Measurements from ENCODE around the gene YTHDC2. TPM values are rescaled to one million over a fixed set of nuclear protein-coding genes. Genes with fewer than 3 reads are reported as not detected.

The YTHDC2 gene
- total RNA-seq, 2 experiments from 2014 or later = 26.8 to 28.2 TPM

- ATAC-seq (peak; percentile 50), DNase-seq (no peak)
- Mint-ChIP-seq H3K9me3 (no peaks in the 10 kb centered on the region), H3K36me3 (ENCODE audit: low read depth) (no peaks in the 10 kb centered on the region), H3K4me1 (ENCODE audit: low read depth) (peaks cover 5% of the 10 kb centered on the region), H3K4me3 (no peak overlapping the region), H3K27me3 (peaks cover 11% of the 10 kb centered on the region), H3K27ac (no peak overlapping the region)
- ChIA-PET CTCF (interaction anchor here (0.9 to 4.6 kb wide), 9 partner anchors 12 to 612 kb away, joined by 3 to 41 read pairs (median 3); no protein-coding TSS in a partner anchor), POLR2A (no interaction called here)
- TF ChIP-seq CTCF (IDR thresholded peaks at IDR 0.05) = no peak
- intact Hi-C loops (cut with micrococcal nuclease) = loop anchor here (5.0 to 10.0 kb wide), 3 partner anchors 96 to 613 kb away; partner anchors contain the start of gene YTHDC2
Observed at GRCh38 chr5:113608113-113608596, 94.7 kb downstream of the YTHDC2 start.

- peak; percentile 78 for TF ChIP-seq CTCF (IDR thresholded peaks at IDR 0.05)
- ATAC-seq (peak; percentile 70), DNase-seq (no peak)
- ChIA-PET POLR2A (no interaction called here), CTCF (interaction anchor here (0.6 to 2.2 kb wide), 27 partner anchors 9 to 1458 kb away, joined by 3 to 52 read pairs (median 4); no protein-coding TSS in a partner anchor)
- H3K27me3 Mint-ChIP-seq = peaks cover 12% of the 10 kb centered on the region
- H3K9me3 Mint-ChIP-seq = no peaks in the 10 kb centered on the region
- no peaks in the 10 kb centered on the region for H3K36me3 Mint-ChIP-seq (ENCODE audit: low read depth)
- peaks cover 7% of the 10 kb centered on the region for H3K4me1 Mint-ChIP-seq (ENCODE audit: low read depth)
- intact Hi-C loops (cut with micrococcal nuclease) = loop anchor here (2.0 to 5.0 kb wide), 2 partner anchors 53 to 840 kb away; no protein-coding TSS in a partner anchor
- H3K27ac Mint-ChIP-seq = no peak overlapping the region
- no peak overlapping the region for H3K4me3 Mint-ChIP-seq
Observed at GRCh38 chr5:113612060-113612496, 98.6 kb downstream of the YTHDC2 start.

- Mint-ChIP-seq H3K9me3 (no peaks in the 10 kb centered on the region), H3K36me3 (ENCODE audit: low read depth) (no peaks in the 10 kb centered on the region), H3K27ac (no peak overlapping the region), H3K4me1 (ENCODE audit: low read depth) (peaks cover 2% of the 10 kb centered on the region), H3K27me3 (peaks cover 10% of the 10 kb centered on the region), H3K4me3 (no peak overlapping the region)
- ATAC-seq (no peak), DNase-seq (no peak)
- intact Hi-C loops (cut with micrococcal nuclease) = loop anchor here (5.0 kb wide), 1 partner anchor 838 kb away; no protein-coding TSS in a partner anchor
- ChIA-PET CTCF (interaction anchor here (1.2 to 1.5 kb wide), 2 partner anchors 50 to 234 kb away, joined by 3 to 6 read pairs; no protein-coding TSS in a partner anchor), POLR2A (no interaction called here)
- TF ChIP-seq CTCF (IDR thresholded peaks at IDR 0.05) = no peak
Observed at GRCh38 chr5:113614191-113614590, 100.7 kb downstream of the YTHDC2 start.

GRCh38 chr5:113615708-113616107, 102.2 kb downstream of the YTHDC2 start:
- DNase-seq = no peak
- no peak for ATAC-seq
- no peak for TF ChIP-seq CTCF (IDR thresholded peaks at IDR 0.05)
- POLR2A ChIA-PET = no interaction called here
- Mint-ChIP-seq H3K27me3 (peaks cover 10% of the 10 kb centered on the region), H3K9me3 (no peaks in the 10 kb centered on the region), H3K27ac (no peak overlapping the region), H3K4me1 (ENCODE audit: low read depth) (peaks cover 2% of the 10 kb centered on the region), H3K36me3 (ENCODE audit: low read depth) (no peaks in the 10 kb centered on the region), H3K4me3 (no peak overlapping the region)
- intact Hi-C loops (cut with micrococcal nuclease) = no loop called here
- CTCF ChIA-PET = interaction anchor here (1.3 to 1.5 kb wide), 2 partner anchors 10 to 49 kb away, joined by 3 to 6 read pairs; no protein-coding TSS in a partner anchor

GRCh38 chr5:113617191-113617796, 103.8 kb downstream of the YTHDC2 start:
- ATAC-seq (no peak), DNase-seq (no peak)
- intact Hi-C loops (cut with micrococcal nuclease) = no loop called here
- TF ChIP-seq CTCF (IDR thresholded peaks at IDR 0.05) = no peak
- POLR2A ChIA-PET = no interaction called here
- Mint-ChIP-seq H3K4me3 (no peak overlapping the region), H3K4me1 (ENCODE audit: low read depth) (peaks cover 2% of the 10 kb centered on the region), H3K27ac (no peak overlapping the region), H3K36me3 (ENCODE audit: low read depth) (no peaks in the 10 kb centered on the region), H3K9me3 (no peaks in the 10 kb centered on the region), H3K27me3 (peaks cover 10% of the 10 kb centered on the region)
- CTCF ChIA-PET = no interaction called here

All from activated CD8-positive, alpha-beta T cell treated with anti-CD3 and anti-CD28 coated beads for 36 hours (primary cell).